C4-2B (cell line): ENCODE results near the gene ZMYND11.

Experiments used
- H3K27ac ChIP-seq: fragments of 450-650 bp; 2 replicates; pipeline ENCODE4 v1.5.1; 2017
- ZFX ChIP-seq: fragments of 450-650 bp; IDR thresholded peaks from 2 replicates; pipeline ENCODE4 v1.6.1; 2017
- TF ChIP-seq, protein P1 (sequence below): fragments of 450-650 bp; conservative IDR thresholded peaks from 2 replicates; pipeline ENCODE4 v1.5.1; 2017; ENCODE audit warnings: mild to moderate bottlenecking

Gene ZMYND11

DNA sequence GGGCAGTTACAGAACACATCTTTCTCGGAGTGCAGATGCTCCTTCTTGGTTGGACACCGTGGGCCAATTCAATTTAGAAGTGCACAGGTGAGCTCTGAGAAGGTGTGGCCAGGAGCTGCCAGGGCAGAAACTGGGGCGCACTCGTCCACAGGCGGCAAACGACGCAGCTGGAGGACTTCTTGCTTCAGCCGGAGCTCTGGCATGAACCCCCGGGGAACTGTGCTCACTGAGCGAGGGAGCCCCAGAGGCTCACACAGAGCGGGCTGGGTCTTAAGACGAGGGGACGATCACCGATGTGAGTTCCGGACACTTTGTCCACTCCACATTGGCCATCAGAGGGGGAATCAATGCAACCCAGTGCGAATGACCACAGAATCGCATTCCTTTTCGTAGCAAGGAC lies 140.4 kb downstream of the ZMYND11 start:
- H3K27ac ChIP-seq, result no peak overlapping the region

DNA sequence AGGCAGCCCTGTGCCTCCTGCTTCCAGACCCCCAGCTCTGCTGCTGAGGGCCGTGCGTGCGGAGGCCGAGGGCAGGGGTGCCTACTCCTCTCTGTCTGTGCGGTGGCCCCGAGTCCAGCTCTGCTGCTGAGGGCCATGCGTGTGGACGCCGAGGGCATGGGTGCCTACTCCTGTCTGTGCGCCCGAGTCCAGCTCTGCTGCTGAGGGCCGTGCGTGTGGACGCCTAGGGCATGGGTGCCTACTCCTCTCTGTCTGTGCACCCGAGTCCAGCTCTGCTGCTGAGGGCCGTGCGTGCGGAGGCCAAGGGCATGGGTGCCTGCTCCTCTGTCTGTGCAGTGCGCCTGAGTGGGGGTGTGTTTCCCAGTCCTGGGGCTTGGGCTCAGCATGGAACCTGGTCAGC lies 142.7 kb downstream of the ZMYND11 start:
- H3K27ac ChIP-seq, result no peak overlapping the region
- TF ChIP-seq ZFX, result no peak
- TF ChIP-seq, protein P1, sequence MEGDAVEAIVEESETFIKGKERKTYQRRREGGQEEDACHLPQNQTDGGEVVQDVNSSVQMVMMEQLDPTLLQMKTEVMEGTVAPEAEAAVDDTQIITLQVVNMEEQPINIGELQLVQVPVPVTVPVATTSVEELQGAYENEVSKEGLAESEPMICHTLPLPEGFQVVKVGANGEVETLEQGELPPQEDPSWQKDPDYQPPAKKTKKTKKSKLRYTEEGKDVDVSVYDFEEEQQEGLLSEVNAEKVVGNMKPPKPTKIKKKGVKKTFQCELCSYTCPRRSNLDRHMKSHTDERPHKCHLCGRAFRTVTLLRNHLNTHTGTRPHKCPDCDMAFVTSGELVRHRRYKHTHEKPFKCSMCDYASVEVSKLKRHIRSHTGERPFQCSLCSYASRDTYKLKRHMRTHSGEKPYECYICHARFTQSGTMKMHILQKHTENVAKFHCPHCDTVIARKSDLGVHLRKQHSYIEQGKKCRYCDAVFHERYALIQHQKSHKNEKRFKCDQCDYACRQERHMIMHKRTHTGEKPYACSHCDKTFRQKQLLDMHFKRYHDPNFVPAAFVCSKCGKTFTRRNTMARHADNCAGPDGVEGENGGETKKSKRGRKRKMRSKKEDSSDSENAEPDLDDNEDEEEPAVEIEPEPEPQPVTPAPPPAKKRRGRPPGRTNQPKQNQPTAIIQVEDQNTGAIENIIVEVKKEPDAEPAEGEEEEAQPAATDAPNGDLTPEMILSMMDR, result no peak

More for the DNA sequence above, 140.4 kb downstream of the ZMYND11 start:
- TF ChIP-seq ZFX, result no peak
- TF ChIP-seq, protein P1, result no peak

DNA sequence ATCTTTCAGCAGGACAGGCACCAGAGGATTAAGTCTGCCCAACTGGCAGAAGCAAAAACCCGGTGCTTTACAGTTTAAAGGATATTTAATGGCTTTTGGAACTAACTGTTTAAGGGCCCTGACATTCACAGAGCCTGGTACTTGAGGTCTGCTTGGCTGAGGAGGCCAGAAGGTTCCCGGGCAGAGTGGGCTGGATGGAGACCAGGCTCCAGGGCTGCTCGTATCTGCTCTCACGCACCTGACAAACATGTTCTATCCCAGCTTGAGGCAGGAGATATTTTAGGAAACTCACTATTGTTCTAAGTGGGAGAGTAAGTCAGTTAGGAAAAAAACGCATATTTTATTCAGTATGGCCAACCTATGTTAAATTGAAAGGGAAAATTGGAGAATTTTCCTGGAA lies 143.5 kb downstream of the ZMYND11 start:
- TF ChIP-seq, protein P1, result no peak
- no peak for TF ChIP-seq ZFX
- H3K27ac ChIP-seq, result no peak overlapping the region

DNA sequence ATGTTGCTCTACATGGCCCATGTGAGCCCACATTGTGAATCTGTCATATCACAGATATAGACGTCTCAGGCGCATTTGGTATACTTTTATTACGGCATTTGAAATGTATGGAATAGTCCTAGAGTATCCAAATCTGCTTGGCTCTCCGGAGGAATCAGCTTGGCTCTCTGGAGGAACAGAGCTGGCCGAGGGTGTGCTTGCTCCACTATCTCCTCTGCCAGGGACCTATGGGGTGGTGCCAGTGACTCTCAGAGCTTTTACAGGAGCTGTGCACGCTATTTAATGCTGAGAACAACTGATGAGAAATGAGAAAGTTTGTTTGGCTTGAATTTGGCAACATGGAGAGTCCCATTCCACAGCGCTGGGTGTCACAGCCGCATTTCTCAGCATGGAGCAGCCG lies 144.0 kb downstream of the ZMYND11 start:
- no peak for TF ChIP-seq ZFX
- TF ChIP-seq, protein P1, result no peak
- H3K27ac ChIP-seq, result no peak overlapping the region

DNA sequence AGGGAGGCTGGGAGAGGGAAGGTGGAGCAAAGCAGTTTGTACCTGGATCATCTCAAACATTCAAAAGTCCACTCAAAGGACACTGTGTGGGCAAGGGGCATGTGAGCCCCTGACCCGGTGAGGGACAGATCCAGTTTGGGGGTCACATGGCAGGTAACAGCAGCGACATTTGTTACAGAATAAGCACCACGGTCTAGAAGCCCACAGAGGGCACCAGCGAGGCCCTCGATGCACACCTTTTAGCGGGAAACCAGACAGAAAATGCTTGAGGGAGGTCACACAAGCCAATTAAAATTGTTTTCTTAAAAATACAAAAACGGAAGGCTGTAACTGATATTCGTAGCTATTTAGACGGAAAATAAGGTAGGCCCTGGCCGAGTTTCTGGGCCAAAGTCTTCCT lies 144.4 kb downstream of the ZMYND11 start:
- no peak overlapping the region for H3K27ac ChIP-seq
- TF ChIP-seq, protein P1, result no peak
- TF ChIP-seq ZFX, result no peak

DNA sequence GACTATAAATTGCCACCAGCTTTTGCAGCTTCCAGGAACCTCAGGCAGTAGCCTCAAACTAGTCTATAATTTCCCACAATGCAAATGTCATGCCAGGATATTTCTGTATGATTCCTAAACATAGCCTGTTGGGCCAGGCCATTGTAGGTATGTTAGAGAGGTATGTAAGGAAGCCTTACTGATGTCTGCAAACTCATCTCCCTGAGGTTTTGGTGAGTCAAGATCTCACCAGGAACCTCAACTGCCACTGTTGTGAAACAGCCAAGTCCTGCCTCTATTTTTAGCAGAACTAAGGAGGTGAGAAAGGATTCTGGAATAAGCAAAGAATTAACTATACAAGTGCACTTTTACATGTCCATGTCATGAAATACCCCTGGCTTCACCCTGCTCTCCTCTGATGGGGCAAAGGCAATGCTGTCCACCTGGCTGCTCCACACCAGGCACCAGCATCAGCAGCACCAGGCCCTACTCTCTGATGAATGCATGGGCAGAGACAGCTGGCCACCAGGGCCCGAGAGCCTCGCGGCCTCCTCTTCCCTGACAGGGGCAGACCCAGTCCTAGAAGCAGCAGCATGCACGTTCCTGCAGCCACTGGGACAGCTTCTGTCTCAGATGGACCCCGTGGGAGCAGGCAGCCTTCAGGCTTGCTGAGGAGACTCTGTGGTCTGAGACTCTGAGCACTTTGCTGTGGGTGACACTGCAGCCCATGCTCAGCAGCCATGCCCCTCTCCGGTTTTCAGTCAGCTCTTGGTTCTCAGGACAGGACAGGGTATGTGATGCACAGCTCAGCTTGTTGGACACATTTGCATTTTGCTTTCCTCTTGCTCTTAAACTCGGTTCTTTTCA lies 147.3 kb downstream of the ZMYND11 start:
- no peak overlapping the region for H3K27ac ChIP-seq
- TF ChIP-seq, protein P1, result no peak
- TF ChIP-seq ZFX, result no peak

DNA sequence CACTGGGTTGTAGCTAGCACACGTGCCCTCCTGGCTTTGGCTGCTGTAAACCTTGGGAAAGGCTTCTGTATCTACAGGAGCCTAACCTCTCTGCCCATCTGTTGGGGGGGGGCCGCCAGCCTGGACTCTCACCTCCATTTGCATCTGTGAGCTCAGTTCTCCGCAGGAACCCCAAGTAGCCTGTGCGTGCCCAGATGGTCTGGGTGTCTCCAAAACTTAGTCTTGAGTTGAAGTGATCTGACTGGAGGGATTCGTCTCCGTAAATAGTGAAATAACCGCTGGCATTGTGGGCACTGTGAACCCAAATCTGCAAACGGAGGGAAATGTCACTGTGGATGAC lies 147.9 kb downstream of the ZMYND11 start:
- TF ChIP-seq, protein P1, result no peak
- TF ChIP-seq ZFX, result no peak
- H3K27ac ChIP-seq, result no peak overlapping the region
